ENCODE measurements around the gene MCF2L2. TPM values are rescaled to one million over a fixed set of nuclear protein-coding genes. Genes with fewer than 3 reads are reported as not detected.

Gene MCF2L2
- total and polyA plus RNA-seq, 9 of the 15 experiments (the other 6 are each of a cell fraction or from before 2014, with no cell fraction given): 0.56 to 4.2 (median 3.0) TPM

GRCh38 chr3:183438735-183439134 lies 10.3 kb upstream of the MCF2L2 start:
- no peaks in the 10 kb centered on the region for H3K9me1 ChIP-seq (ENCODE audit: control insufficient read depth, insufficient read depth, low read length)
- 8% methylated on average over 1 of the region's 1 CpG for WGBS (ENCODE audit: insufficient coverage, low coverage, missing lambda C conversion rate)
- ATAC-seq (no peak; the same call in 2 of the 3 replicates), FAIRE-seq (no peak), DNase-seq (ENCODE audit: extremely low read depth in 1 of 4, low spot score in 3 of 4) (peak in 1 of 4 experiments; percentile 56)
- ChIA-PET CTCF (ENCODE audit: low intra/inter-chr PET ratio) (no interaction called here), POLR2A (interaction anchor here (3.2 kb wide), 1 partner anchor 10 kb away, joined by 19 read pairs; no protein-coding TSS in a partner anchor)
- TF ChIP-seq NFIX (CRISPR knock-in tag; IDR thresholded peaks at IDR 0.05; ENCODE audit: low read depth) (peak; percentile 44; the same call in 1 of the 2 replicates), CBFA2T3 (IDR thresholded peaks at IDR 0.05) (peak; percentile 27; the same call in 1 of the 2 replicates), NFIC (IDR thresholded peaks at IDR 0.05) (peak; percentile 94)
- TF ChIP-seq, protein P1, sequence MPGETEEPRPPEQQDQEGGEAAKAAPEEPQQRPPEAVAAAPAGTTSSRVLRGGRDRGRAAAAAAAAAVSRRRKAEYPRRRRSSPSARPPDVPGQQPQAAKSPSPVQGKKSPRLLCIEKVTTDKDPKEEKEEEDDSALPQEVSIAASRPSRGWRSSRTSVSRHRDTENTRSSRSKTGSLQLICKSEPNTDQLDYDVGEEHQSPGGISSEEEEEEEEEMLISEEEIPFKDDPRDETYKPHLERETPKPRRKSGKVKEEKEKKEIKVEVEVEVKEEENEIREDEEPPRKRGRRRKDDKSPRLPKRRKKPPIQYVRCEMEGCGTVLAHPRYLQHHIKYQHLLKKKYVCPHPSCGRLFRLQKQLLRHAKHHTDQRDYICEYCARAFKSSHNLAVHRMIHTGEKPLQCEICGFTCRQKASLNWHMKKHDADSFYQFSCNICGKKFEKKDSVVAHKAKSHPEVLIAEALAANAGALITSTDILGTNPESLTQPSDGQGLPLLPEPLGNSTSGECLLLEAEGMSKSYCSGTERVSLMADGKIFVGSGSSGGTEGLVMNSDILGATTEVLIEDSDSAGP (CRISPR knock-in tag; IDR thresholded peaks at IDR 0.05): no peak
- H3K27me3 ChIP-seq (ENCODE audit: control insufficient read depth in 2 of 2, insufficient read depth in 2 of 2, low read length in 2 of 2): no peaks in the 10 kb centered on the region
- no peaks in the 10 kb centered on the region for H4K20me1 ChIP-seq (replicated peaks; ENCODE audit: control insufficient read depth, insufficient read depth, low read length)
- no peak overlapping the region for H3K4me3 ChIP-seq
- H3K4me2 ChIP-seq (ENCODE audit: insufficient read depth, low read length): peak overlapping the region; percentile 44
- no TSS peak for BruUV-seq (replicated peaks)
- intact Hi-C loops (cut with micrococcal nuclease) (no loop called here), in situ Hi-C loops (cut with MboI) (no loop called here)
- no peaks in the 10 kb centered on the region for H3K36me3 ChIP-seq (ENCODE audit: control insufficient read depth, insufficient read depth, low read length)
- H2AFZ ChIP-seq (ENCODE audit: low read depth, low read length): peak overlapping the region; percentile 72; the same call in 1 of the 2 replicates
- H3K79me2 ChIP-seq (ENCODE audit: control insufficient read depth, insufficient read depth, low read length): no peaks in the 10 kb centered on the region
- peaks cover 4 to 44% of the 10 kb centered on the region in 2 experiments; a peak in 4 of 5 replicates for H3K4me1 ChIP-seq (replicated peaks in 1 of 2; ENCODE audit: control insufficient read depth in 2 of 2, insufficient read depth in 2 of 2, low read length in 2 of 2)
- H3K27ac ChIP-seq (ENCODE audit: extremely low read depth, low read depth, low read length): no peak overlapping the region
- H3K9me3 ChIP-seq (replicated peaks; ENCODE audit: control insufficient read depth, insufficient read depth, low read depth, low read length): peaks cover 6% of the 10 kb centered on the region
- 0 out of 4 replicates have a peak overlapping the region, but pooled peaks of 1 of the 2 experiments have one; percentile 20 for H3K9ac ChIP-seq (ENCODE audit: insufficient read depth in 1 of 2, low read depth in 2 of 2, low read length in 2 of 2)
